Panc1 (cell line): ENCODE data around the gene DGLUCY. TPM values are rescaled to one million over a fixed set of nuclear protein-coding genes. Genes with fewer than 3 reads are reported as not detected.

Experiments
- ATAC-seq: fragments of 200-7000 bp; cut with Tn5 transposase; 2 replicates; pipeline ENCODE4 v1.9.1; 2020; ENCODE audit warnings: mild to moderate bottlenecking, moderate library complexity
- Bru-seq: library from RNA; stranded (reverse); fragments of 400-500 nt; gene quantifications from one replicate; lab custom pipeline; 2021; lab: Mats Ljungman, UMichigan
- BruChase-seq, 2 experiments: library from RNA; stranded (reverse); fragments of 400-500 nt; gene quantifications; one replicate each; lab custom pipeline; 2021; lab: Mats Ljungman, UMichigan
- BruUV-seq: library from RNA; stranded (reverse); fragments of 400-500 nt; replicated peaks from 2 replicates; lab custom pipeline; 2021; lab: Mats Ljungman, UMichigan
- CTCF ChIA-PET: fragments of 300-600 bp; sonication (Branson Sonifier 250); formaldehyde crosslinking; loops from one replicate; lab custom pipeline; 2022; ENCODE audit warnings: antibody characterized with exemption; lab: Charles Lee
- POLR2A ChIA-PET: fragments of 300-600 bp; sonication (Branson Sonifier 250); formaldehyde crosslinking; loops from one replicate; lab custom pipeline; 2022; ENCODE audit warnings: antibody characterized with exemption; lab: Charles Lee
- DNase-seq: peaks from one replicate; pipeline ENCODE4 v3.0.0-alpha.2; 2010; ENCODE audit warnings: low read depth, low spot score
- H3K27ac ChIP-seq: 2 replicates; pipeline ENCODE4 v1.5.1; 2011; ENCODE audit warnings: mild to moderate bottlenecking, low read length, inconsistent platforms
- H3K27me3 ChIP-seq: fragments of 200-500 bp; sonication (Bioruptor generic); 2 replicates; pipeline ENCODE4 v1.6.0; 2014; ENCODE audit warnings: low read length, inconsistent platforms; ENCODE audit not compliant: control insufficient read depth, insufficient read depth
- H3K36me3 ChIP-seq: fragments of 200-500 bp; sonication (Bioruptor generic); 2 replicates; pipeline ENCODE4 v1.5.1; 2014; ENCODE audit warnings: inconsistent platforms, mild to moderate bottlenecking, low read length, moderate library complexity; ENCODE audit not compliant: control insufficient read depth, insufficient read depth
- H3K4me1 ChIP-seq: 2 replicates; pipeline ENCODE4 v1.5.1; 2011; ENCODE audit warnings: inconsistent platforms, mild to moderate bottlenecking, low read length, moderate library complexity; ENCODE audit not compliant: control insufficient read depth, insufficient read depth
- H3K4me3 ChIP-seq, 2 experiments: 2 replicates each; pipeline ENCODE4 v1.5.1; 2011 to 2012; ENCODE audit warnings: low read depth in 2 of 2, low read length in 2 of 2, mild to moderate bottlenecking in 2 of 2, inconsistent platforms in 1 of 2, moderate library complexity in 1 of 2
- H3K9me3 ChIP-seq: fragments of 200-500 bp; sonication (Bioruptor generic); 2 replicates; pipeline ENCODE4 v1.5.1; 2014; ENCODE audit warnings: low read depth, mild to moderate bottlenecking, inconsistent platforms, low read length, moderate library complexity; ENCODE audit not compliant: control insufficient read depth, insufficient read depth
- POLR2AphosphoS5 ChIP-seq: IDR thresholded peaks from 2 replicates; pipeline ENCODE4 v1.6.1; 2012; ENCODE audit warnings: mild to moderate bottlenecking, low read depth, low read length, moderate library complexity
- SIN3A ChIP-seq: IDR thresholded peaks from 2 replicates; pipeline ENCODE4 v1.6.1; 2012; ENCODE audit warnings: low read depth, mild to moderate bottlenecking, low read length, moderate library complexity, borderline replicate concordance; ENCODE audit not compliant: insufficient read depth
- TCF7L2 ChIP-seq: IDR thresholded peaks from 2 replicates; pipeline ENCODE4 v1.6.1; 2011; ENCODE audit warnings: mild to moderate bottlenecking, low read depth, low read length, inconsistent platforms
- in situ Hi-C: cut with HindIII; loops from 2 replicates; pipeline ENCODE4 v1.10.0; 2016; ENCODE audit warnings: low sequenced_read_pairs, low pct_unique_long_range_greater_than_20kb
- intact Hi-C: fragments of 100-400 bp; cut with micrococcal nuclease; formaldehyde crosslinking; loops from one replicate; pipeline ENCODE4 v1.10.0; 2022; ENCODE audit not compliant: unreplicated experiment
- long read RNA-seq: library from polyadenylated mRNA; unstranded; transcript quantifications from one replicate; pipeline ENCODE4 v2.0.0, GENCODE V29; 2021; ENCODE audit not compliant: unreplicated experiment
- polyA plus RNA-seq: library from polyadenylated mRNA; unstranded; fragments of >200 nt; gene quantifications from one replicate; pipeline ENCODE4 v1.2.1, GENCODE V29; 2012; ENCODE audit warnings: missing spikeins; ENCODE audit not compliant: insufficient read length
- total RNA-seq: library from RNA; stranded (reverse); gene quantifications from one replicate; pipeline ENCODE4 v1.2.1, GENCODE V29; 2021; ENCODE audit not compliant: unreplicated experiment
- TF ChIP-seq, protein P1 (sequence below): fragments of 450-650 bp; IDR thresholded peaks from 2 replicates; pipeline ENCODE4 v1.5.1; 2017; ENCODE audit warnings: mild to moderate bottlenecking
- TF ChIP-seq, protein P2 (sequence below), 2 experiments: IDR thresholded peaks; 2 replicates each; pipeline ENCODE4 v1.6.1; 2011 to 2012; ENCODE audit warnings: low read depth in 2 of 2, control low read depth in 1 of 2, low read length in 1 of 2, mild to moderate bottlenecking in 1 of 2, moderate library complexity in 1 of 2; ENCODE audit not compliant: insufficient read depth in 1 of 2

The DGLUCY gene, protein sequence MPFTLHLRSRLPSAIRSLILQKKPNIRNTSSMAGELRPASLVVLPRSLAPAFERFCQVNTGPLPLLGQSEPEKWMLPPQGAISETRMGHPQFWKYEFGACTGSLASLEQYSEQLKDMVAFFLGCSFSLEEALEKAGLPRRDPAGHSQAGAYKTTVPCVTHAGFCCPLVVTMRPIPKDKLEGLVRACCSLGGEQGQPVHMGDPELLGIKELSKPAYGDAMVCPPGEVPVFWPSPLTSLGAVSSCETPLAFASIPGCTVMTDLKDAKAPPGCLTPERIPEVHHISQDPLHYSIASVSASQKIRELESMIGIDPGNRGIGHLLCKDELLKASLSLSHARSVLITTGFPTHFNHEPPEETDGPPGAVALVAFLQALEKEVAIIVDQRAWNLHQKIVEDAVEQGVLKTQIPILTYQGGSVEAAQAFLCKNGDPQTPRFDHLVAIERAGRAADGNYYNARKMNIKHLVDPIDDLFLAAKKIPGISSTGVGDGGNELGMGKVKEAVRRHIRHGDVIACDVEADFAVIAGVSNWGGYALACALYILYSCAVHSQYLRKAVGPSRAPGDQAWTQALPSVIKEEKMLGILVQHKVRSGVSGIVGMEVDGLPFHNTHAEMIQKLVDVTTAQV
- total RNA-seq (21.3 TPM), Bru-seq, nascent RNA (percentile 51 among the genes with signal in this experiment), BruChase-seq, experiment 1, labeled RNA remaining after a 2-hour chase (percentile 51 among the genes with signal in this experiment), BruChase-seq, experiment 2, labeled RNA remaining after a 6-hour chase (percentile 52 among the genes with signal in this experiment)
- polyA plus RNA-seq = 21.6 TPM
- long read RNA-seq, partial matches to known transcripts = 3 of 27 reads
- long read RNA-seq, other reads (novel, unspliced or antisense) = 22 of 27 reads

DNA sequence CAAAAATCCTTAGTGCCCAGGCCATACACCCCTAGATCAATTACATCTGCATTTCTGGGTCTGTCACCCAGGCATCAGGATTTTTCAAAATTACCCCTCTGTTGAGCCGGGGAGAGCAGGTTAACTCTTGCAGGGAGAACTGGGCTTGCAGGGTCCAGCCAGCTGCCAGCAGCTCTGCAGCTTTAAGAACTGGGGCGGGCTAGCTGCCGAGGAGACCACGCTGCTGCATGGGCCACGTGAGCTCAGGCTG, at the start of gene DGLUCY:
Gene DGLUCY, plus strand, starts transcription at position 245 of the 250 bp plus-strand sequence. CDS start 46,222 bp downstream, outside the sequence.
- peaks cover 16% of the 10 kb centered on the region for H3K4me1 ChIP-seq
- H3K27me3 ChIP-seq = no peaks in the 10 kb centered on the region
- no TSS peak for BruUV-seq
- peak within 1 kb of the TSS; percentile 89 for H3K27ac ChIP-seq
- CTCF ChIA-PET = no interaction called here
- intact Hi-C loops = no loop called here
- POLR2A ChIA-PET = no interaction called here
- in situ Hi-C loops = no loop called here
- H3K36me3 ChIP-seq = peaks cover 7% of the 10 kb centered on the region; the same call in 1 of the 2 replicates
- no peak for DNase-seq
- TF ChIP-seq, protein P1, sequence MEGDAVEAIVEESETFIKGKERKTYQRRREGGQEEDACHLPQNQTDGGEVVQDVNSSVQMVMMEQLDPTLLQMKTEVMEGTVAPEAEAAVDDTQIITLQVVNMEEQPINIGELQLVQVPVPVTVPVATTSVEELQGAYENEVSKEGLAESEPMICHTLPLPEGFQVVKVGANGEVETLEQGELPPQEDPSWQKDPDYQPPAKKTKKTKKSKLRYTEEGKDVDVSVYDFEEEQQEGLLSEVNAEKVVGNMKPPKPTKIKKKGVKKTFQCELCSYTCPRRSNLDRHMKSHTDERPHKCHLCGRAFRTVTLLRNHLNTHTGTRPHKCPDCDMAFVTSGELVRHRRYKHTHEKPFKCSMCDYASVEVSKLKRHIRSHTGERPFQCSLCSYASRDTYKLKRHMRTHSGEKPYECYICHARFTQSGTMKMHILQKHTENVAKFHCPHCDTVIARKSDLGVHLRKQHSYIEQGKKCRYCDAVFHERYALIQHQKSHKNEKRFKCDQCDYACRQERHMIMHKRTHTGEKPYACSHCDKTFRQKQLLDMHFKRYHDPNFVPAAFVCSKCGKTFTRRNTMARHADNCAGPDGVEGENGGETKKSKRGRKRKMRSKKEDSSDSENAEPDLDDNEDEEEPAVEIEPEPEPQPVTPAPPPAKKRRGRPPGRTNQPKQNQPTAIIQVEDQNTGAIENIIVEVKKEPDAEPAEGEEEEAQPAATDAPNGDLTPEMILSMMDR = no peak
- TF ChIP-seq TCF7L2 = no peak
- TF ChIP-seq SIN3A = no peak
- no peak for TF ChIP-seq POLR2AphosphoS5
- TF ChIP-seq, protein P2, sequence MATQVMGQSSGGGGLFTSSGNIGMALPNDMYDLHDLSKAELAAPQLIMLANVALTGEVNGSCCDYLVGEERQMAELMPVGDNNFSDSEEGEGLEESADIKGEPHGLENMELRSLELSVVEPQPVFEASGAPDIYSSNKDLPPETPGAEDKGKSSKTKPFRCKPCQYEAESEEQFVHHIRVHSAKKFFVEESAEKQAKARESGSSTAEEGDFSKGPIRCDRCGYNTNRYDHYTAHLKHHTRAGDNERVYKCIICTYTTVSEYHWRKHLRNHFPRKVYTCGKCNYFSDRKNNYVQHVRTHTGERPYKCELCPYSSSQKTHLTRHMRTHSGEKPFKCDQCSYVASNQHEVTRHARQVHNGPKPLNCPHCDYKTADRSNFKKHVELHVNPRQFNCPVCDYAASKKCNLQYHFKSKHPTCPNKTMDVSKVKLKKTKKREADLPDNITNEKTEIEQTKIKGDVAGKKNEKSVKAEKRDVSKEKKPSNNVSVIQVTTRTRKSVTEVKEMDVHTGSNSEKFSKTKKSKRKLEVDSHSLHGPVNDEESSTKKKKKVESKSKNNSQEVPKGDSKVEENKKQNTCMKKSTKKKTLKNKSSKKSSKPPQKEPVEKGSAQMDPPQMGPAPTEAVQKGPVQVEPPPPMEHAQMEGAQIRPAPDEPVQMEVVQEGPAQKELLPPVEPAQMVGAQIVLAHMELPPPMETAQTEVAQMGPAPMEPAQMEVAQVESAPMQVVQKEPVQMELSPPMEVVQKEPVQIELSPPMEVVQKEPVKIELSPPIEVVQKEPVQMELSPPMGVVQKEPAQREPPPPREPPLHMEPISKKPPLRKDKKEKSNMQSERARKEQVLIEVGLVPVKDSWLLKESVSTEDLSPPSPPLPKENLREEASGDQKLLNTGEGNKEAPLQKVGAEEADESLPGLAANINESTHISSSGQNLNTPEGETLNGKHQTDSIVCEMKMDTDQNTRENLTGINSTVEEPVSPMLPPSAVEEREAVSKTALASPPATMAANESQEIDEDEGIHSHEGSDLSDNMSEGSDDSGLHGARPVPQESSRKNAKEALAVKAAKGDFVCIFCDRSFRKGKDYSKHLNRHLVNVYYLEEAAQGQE (IDR thresholded peaks at IDR 0.05; ENCODE audit: insufficient read depth in 1 of 2, low read depth in 2 of 2, low read length in 1 of 2) = no peak
- H3K9me3 ChIP-seq = no peaks in the 10 kb centered on the region
- peak within 1 kb of the TSS; percentile 55 to 73 for H3K4me3 ChIP-seq
- ATAC-seq = peak; percentile 89

DNA sequence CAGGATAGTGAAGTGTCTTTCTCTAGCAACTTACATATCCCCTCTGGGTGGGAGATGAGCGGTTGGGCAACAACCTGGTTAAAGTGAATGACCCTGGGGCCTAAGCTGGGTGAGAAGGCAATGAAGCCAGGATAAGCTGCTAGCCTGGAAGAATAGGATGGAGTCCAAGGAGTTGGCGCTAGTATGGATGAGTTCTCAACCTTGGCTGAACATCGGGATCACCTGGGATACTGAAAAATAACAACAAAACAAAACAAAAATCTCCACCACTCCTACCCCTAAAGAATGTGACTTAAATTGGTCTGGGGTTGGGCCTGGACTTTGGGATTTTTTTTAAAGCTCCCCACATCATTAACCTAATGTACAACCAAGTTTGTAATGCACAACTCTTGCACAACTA, 48.6 kb upstream of the DGLUCY start:
- DNase-seq = no peak
- Histone ChIP-seq H3K27ac (no peak overlapping the region), H3K27me3 (no peaks in the 10 kb centered on the region), H3K4me3 (no peak overlapping the region), H3K36me3 (no peaks in the 10 kb centered on the region), H3K9me3 (no peaks in the 10 kb centered on the region), H3K4me1 (no peaks in the 10 kb centered on the region)
- intact Hi-C loops (no loop called here), in situ Hi-C loops (no loop called here)
- CTCF ChIA-PET = no interaction called here
- POLR2A ChIA-PET = no interaction called here
- TF ChIP-seq, protein P1 = no peak
- TF ChIP-seq TCF7L2 = no peak
- no peak for TF ChIP-seq POLR2AphosphoS5
- TF ChIP-seq, protein P2 (IDR thresholded peaks at IDR 0.05; ENCODE audit: insufficient read depth in 1 of 2, low read depth in 2 of 2, low read length in 1 of 2) = no peak
- no peak for TF ChIP-seq SIN3A
- no peak for ATAC-seq
- BruUV-seq = no TSS peak
